GM12891 (cell line): Measurements from ENCODE around the gene GNG2.

Experiments used
- POLR2A ChIP-seq: IDR thresholded peaks from 2 replicates; pipeline ENCODE4 v1.6.1; 2011; ENCODE audit warnings: low read depth, low read length, control low read depth
- POLR2AphosphoS5 ChIP-seq: IDR thresholded peaks from 2 replicates; pipeline ENCODE4 v1.6.1; 2011; ENCODE audit warnings: low read depth, low read length, control low read depth
- SPI1 ChIP-seq: IDR thresholded peaks from 2 replicates; pipeline ENCODE4 v1.6.1; 2011; ENCODE audit warnings: low read depth, low read length, control low read depth
- TAF1 ChIP-seq: IDR thresholded peaks from 2 replicates; pipeline ENCODE4 v1.6.1; 2011; ENCODE audit warnings: low read depth, low read length, control low read depth

- no peak for TF ChIP-seq SPI1
- no peak for TF ChIP-seq POLR2AphosphoS5
- TF ChIP-seq POLR2A: no peak
- TF ChIP-seq TAF1: no peak
These were observed 17.4 kb downstream of the GNG2 start for GRCh38 chr14:51877810-51878209.
